Mesothelial cell of epicardium (in vitro differentiated cells): ENCODE data around the gene WNT3A. TPM values are rescaled to one million over a fixed set of nuclear protein-coding genes. Genes with fewer than 3 reads are reported as not detected.

Source experiments
- DNase-seq, 2 experiments: peaks; one replicate each; pipeline ENCODE4 v3.0.0; 2021; ENCODE audit warnings: low spot score in 2 of 2; ENCODE audit not compliant: unreplicated experiment in 2 of 2
- H3K27ac Mint-ChIP-seq: 2 replicates; pipeline ENCODE4 v1.8.0; 2021; ENCODE audit warnings: mixed read lengths
- H3K27me3 Mint-ChIP-seq: 2 replicates; pipeline ENCODE4 v1.8.0; 2021; ENCODE audit warnings: low read depth, mixed read lengths
- H3K36me3 Mint-ChIP-seq: 2 replicates; pipeline ENCODE4 v1.8.0; 2021; ENCODE audit warnings: mixed read lengths
- H3K4me1 Mint-ChIP-seq: 2 replicates; pipeline ENCODE4 v1.8.0; 2021; ENCODE audit warnings: mixed read lengths
- H3K4me3 Mint-ChIP-seq: 2 replicates; pipeline ENCODE4 v1.8.0; 2021; ENCODE audit warnings: mild to moderate bottlenecking, moderate library complexity, mixed read lengths
- H3K9me3 Mint-ChIP-seq: 2 replicates; pipeline ENCODE4 v1.8.0; 2021; ENCODE audit warnings: mixed read lengths
- CTCF ChIP-seq: fragments of 200-600 bp; sonication (generic); IDR thresholded peaks from one replicate; pipeline ENCODE4 v1.5.0; 2021; ENCODE audit warnings: antibody characterized with exemption; ENCODE audit not compliant: unreplicated experiment
- total RNA-seq: library from RNA; stranded (reverse); gene quantifications from 3 replicates; pipeline ENCODE4 v1.2.1, GENCODE V29; 2021

WNT3A gene
- total RNA-seq, 1 donor from 2014 or later: 0.16 TPM

GRCh38 chr1:228001738-228002535 lies 4.9 kb upstream of the WNT3A start:
- Mint-ChIP-seq H3K9me3 (peaks cover 11% of the 10 kb centered on the region), H3K4me3 (no peak overlapping the region), H3K36me3 (no peaks in the 10 kb centered on the region), H3K27ac (no peak overlapping the region), H3K27me3 (peaks cover 80% of the 10 kb centered on the region), H3K4me1 (peaks cover 8% of the 10 kb centered on the region)
- no peak for DNase-seq
- no peak for TF ChIP-seq CTCF

- DNase-seq: no peak
- TF ChIP-seq CTCF: no peak
- H3K27me3 Mint-ChIP-seq: peaks cover 87% of the 10 kb centered on the region
- H3K9me3 Mint-ChIP-seq: peaks cover 6% of the 10 kb centered on the region
- H3K4me3 Mint-ChIP-seq: no peak overlapping the region
- H3K4me1 Mint-ChIP-seq: peaks cover 12% of the 10 kb centered on the region
- no peaks in the 10 kb centered on the region for H3K36me3 Mint-ChIP-seq
- H3K27ac Mint-ChIP-seq: no peak overlapping the region
Observed at GRCh38 chr1:228002792-228003191, 4.0 kb upstream of the WNT3A start.

- no peaks in the 10 kb centered on the region for H3K9me3 Mint-ChIP-seq
- H3K4me1 Mint-ChIP-seq: peaks cover 12% of the 10 kb centered on the region
- H3K4me3 Mint-ChIP-seq: no peak overlapping the region
- DNase-seq: no peak
- H3K27ac Mint-ChIP-seq: no peak overlapping the region
- H3K36me3 Mint-ChIP-seq: no peaks in the 10 kb centered on the region
- no peak for TF ChIP-seq CTCF
- H3K27me3 Mint-ChIP-seq: peaks cover 88% of the 10 kb centered on the region
Observed at GRCh38 chr1:228003461-228004330, 3.1 kb upstream of the WNT3A start.

GRCh38 chr1:228004331-228004855 lies 2.4 kb upstream of the WNT3A start:
- no peaks in the 10 kb centered on the region for H3K36me3 Mint-ChIP-seq
- no peak for TF ChIP-seq CTCF
- H3K9me3 Mint-ChIP-seq: no peaks in the 10 kb centered on the region
- no peak overlapping the region for H3K27ac Mint-ChIP-seq
- H3K4me1 Mint-ChIP-seq: peaks cover 12% of the 10 kb centered on the region
- peak overlapping the region; percentile 41 for H3K4me3 Mint-ChIP-seq
- H3K27me3 Mint-ChIP-seq: peaks cover 89% of the 10 kb centered on the region
- peak in 1 of 2 experiments; percentile 37 for DNase-seq

- H3K9me3 Mint-ChIP-seq: no peaks in the 10 kb centered on the region
- TF ChIP-seq CTCF: no peak
- no peak for DNase-seq
- H3K27ac Mint-ChIP-seq: no peak overlapping the region
- peaks cover 92% of the 10 kb centered on the region for H3K27me3 Mint-ChIP-seq
- peaks cover 12% of the 10 kb centered on the region for H3K4me1 Mint-ChIP-seq
- peak overlapping the region; percentile 46 for H3K4me3 Mint-ChIP-seq
- H3K36me3 Mint-ChIP-seq: no peaks in the 10 kb centered on the region
Observed at GRCh38 chr1:228004856-228005462, 1.8 kb upstream of the WNT3A start.
